NB4 (cell line): ENCODE data around the gene PTPRK.

Experiments used
- POLR2A ChIP-seq: IDR thresholded peaks from 2 replicates; pipeline ENCODE4 v1.6.1; 2011; ENCODE audit warnings: mild to moderate bottlenecking; ENCODE audit not compliant: insufficient read length; ENCODE audit errors: extremely low read depth
- TF ChIP-seq, protein P1 (sequence below): IDR thresholded peaks from one replicate; pipeline ENCODE4 v1.5.1; 2012; ENCODE audit warnings: low read depth, low read length

DNA sequence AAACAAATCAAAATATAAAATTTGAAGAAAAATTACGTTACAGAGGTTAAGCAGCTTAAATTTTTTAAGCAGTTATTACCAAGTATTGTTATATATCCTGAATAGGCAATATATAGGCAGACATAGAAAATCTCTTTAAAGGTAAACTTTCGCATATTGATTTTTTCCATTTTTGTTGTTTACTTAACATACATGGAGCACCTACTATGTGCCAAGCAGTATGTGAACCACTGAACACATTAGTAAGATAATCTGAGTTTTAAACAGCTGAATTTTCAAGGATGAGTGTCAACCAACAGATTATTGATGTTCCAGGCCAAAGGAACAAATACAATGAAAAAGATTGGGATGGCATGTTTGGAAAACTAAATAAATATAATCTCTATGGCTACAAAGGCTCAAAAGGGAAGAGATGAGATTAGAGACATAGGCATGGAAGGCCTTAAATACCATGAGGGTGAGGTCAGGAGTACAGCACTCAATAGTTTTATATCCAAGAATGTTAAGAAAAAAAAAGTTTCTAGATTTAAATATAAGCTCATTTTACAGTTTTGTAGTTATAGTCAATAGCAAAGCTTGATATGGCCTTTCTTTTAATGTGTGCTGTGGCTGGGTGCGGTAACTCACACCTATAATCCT is 277.5 kb downstream of the PTPRK start:
- TF ChIP-seq, protein P1, sequence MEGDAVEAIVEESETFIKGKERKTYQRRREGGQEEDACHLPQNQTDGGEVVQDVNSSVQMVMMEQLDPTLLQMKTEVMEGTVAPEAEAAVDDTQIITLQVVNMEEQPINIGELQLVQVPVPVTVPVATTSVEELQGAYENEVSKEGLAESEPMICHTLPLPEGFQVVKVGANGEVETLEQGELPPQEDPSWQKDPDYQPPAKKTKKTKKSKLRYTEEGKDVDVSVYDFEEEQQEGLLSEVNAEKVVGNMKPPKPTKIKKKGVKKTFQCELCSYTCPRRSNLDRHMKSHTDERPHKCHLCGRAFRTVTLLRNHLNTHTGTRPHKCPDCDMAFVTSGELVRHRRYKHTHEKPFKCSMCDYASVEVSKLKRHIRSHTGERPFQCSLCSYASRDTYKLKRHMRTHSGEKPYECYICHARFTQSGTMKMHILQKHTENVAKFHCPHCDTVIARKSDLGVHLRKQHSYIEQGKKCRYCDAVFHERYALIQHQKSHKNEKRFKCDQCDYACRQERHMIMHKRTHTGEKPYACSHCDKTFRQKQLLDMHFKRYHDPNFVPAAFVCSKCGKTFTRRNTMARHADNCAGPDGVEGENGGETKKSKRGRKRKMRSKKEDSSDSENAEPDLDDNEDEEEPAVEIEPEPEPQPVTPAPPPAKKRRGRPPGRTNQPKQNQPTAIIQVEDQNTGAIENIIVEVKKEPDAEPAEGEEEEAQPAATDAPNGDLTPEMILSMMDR = no peak
- no peak for TF ChIP-seq POLR2A
